ENCODE results near the gene SLC25A41. TPM values are rescaled to one million over a fixed set of nuclear protein-coding genes. Genes with fewer than 3 reads are reported as not detected.
A peak's percentile ranks its signal among the peaks of the same experiment; 100 is the strongest.

Gene SLC25A41
- total RNA-seq, 4 donors from 2014 or later: 0.52 TPM; not detected in 3

- intact Hi-C loops (cut with DNase I; ENCODE audit: low total_unique reads): no loop called here
Observed at GRCh38 chr19:6393983-6394412, 39.6 kb downstream of the SLC25A41 start.

GRCh38 chr19:6393074-6393982 is 40.2 kb downstream of the SLC25A41 start, which contains the start of gene GTF2F1:
TSS of gene GTF2F1 (minus strand) at chr19:6393164. CDS start at chr19:6392995, 169 bp downstream.
- peak within 1 kb of the TSS; percentile 94 to 98 for H3K27ac ChIP-seq
- no peaks in the 10 kb centered on the region for H3K9me3 ChIP-seq
- peaks cover 0 to 8% of the 10 kb centered on the region in 2 donors for H3K4me1 ChIP-seq
- no peaks in the 10 kb centered on the region for H3K36me3 ChIP-seq
- peak; percentile 96 to 97 for DNase-seq
- peak within 1 kb of the TSS; percentile 80 to 96 for H3K4me3 ChIP-seq
- TF ChIP-seq CTCF (IDR thresholded peaks at IDR 0.05) (peak in 2 of 4 experiments; percentile 2 to 24), POLR2A (IDR thresholded peaks at IDR 0.05) (peak in 1 of 2 donors; percentile 55)
- intact Hi-C loops (cut with DNase I; ENCODE audit: low total_unique reads): no loop called here
- H3K27me3 ChIP-seq: no peaks in the 10 kb centered on the region

More at GRCh38 chr19:6393983-6394412, 39.6 kb downstream of the SLC25A41 start:
- TF ChIP-seq POLR2A (IDR thresholded peaks at IDR 0.05) (no peak), CTCF (IDR thresholded peaks at IDR 0.05) (no peak)
- Histone ChIP-seq H3K27ac (peak overlapping the region; percentile 94 to 98), H3K36me3 (no peaks in the 10 kb centered on the region), H3K4me3 (peak overlapping the region; percentile 80 to 96), H3K27me3 (no peaks in the 10 kb centered on the region), H3K4me1 (peaks cover 0 to 8% of the 10 kb centered on the region in 2 donors), H3K9me3 (no peaks in the 10 kb centered on the region)
- DNase-seq: no peak

- Histone ChIP-seq H3K4me1 (peaks cover 0 to 8% of the 10 kb centered on the region in 2 donors), H3K27me3 (no peaks in the 10 kb centered on the region), H3K36me3 (no peaks in the 10 kb centered on the region), H3K27ac (peak overlapping the region; percentile 94 to 98), H3K9me3 (no peaks in the 10 kb centered on the region), H3K4me3 (peak overlapping the region; percentile 80 to 96)
- intact Hi-C loops (cut with DNase I; ENCODE audit: low total_unique reads): no loop called here
- no peak for TF ChIP-seq CTCF (IDR thresholded peaks at IDR 0.05)
- no peak for TF ChIP-seq POLR2A (IDR thresholded peaks at IDR 0.05)
- DNase-seq: no peak
Observed at GRCh38 chr19:6392221-6393073, 41.1 kb downstream of the SLC25A41 start.

- H3K4me1 ChIP-seq: peaks cover 0 to 6% of the 10 kb centered on the region in 2 donors
- TF ChIP-seq POLR2A (IDR thresholded peaks at IDR 0.05): no peak
- TF ChIP-seq CTCF (IDR thresholded peaks at IDR 0.05): no peak
- intact Hi-C loops (cut with DNase I; ENCODE audit: low total_unique reads): no loop called here
- no peak overlapping the region for H3K27ac ChIP-seq
- H3K9me3 ChIP-seq: no peaks in the 10 kb centered on the region
- no peak for DNase-seq
- H3K4me3 ChIP-seq: no peak overlapping the region
- no peaks in the 10 kb centered on the region for H3K36me3 ChIP-seq
- no peaks in the 10 kb centered on the region for H3K27me3 ChIP-seq
Observed at GRCh38 chr19:6387372-6387771, 46.2 kb downstream of the SLC25A41 start.
